ENCODE data around the gene TESK2. TPM values are rescaled to one million over a fixed set of nuclear protein-coding genes. Genes with fewer than 3 reads are reported as not detected.

The TESK2 gene
- total and polyA plus RNA-seq, 2 of the 8 experiments (the other 6 are each of a cell fraction or from before 2014, with no cell fraction given), result 10.8 to 12.6 TPM

- no peak overlapping the region for H3K27ac ChIP-seq (ENCODE audit: low read depth, low read length)
- no peak overlapping the region for H4K8ac ChIP-seq (ENCODE audit: extremely low read depth, insufficient read depth, low read length)
- H4K20me1 ChIP-seq (replicated peaks in 1 of 2; ENCODE audit: control insufficient read depth in 1 of 2, insufficient read depth in 2 of 2, low read length in 2 of 2), result no peaks in the 10 kb centered on the region
- H4K91ac ChIP-seq (replicated peaks; ENCODE audit: insufficient read length, low read length), result no peak overlapping the region
- no peak overlapping the region for H2BK12ac ChIP-seq (ENCODE audit: low read depth, low read length)
- H3K18ac ChIP-seq (ENCODE audit: extremely low read depth, low read length), result no peak overlapping the region
- H3K23me2 ChIP-seq (ENCODE audit: low read depth, low read length), result no peaks in the 10 kb centered on the region
- DNase-seq (ENCODE audit: low read depth in 1 of 2, low spot score in 2 of 2) (no peak), FAIRE-seq (no peak)
- H2BK5ac ChIP-seq (ENCODE audit: low read depth, low read length), result no peak overlapping the region
- no peak overlapping the region for H2BK120ac ChIP-seq (replicated peaks; ENCODE audit: low read depth, low read length)
- no peaks in the 10 kb centered on the region for H3K9me3 ChIP-seq (ENCODE audit: insufficient read depth in 2 of 2, low read depth in 1 of 2, low read length in 1 of 2)
- no peak overlapping the region for H3K14ac ChIP-seq (ENCODE audit: insufficient read length)
- H3K36me3 ChIP-seq (ENCODE audit: control insufficient read depth in 2 of 4, insufficient read depth in 4 of 4, low read length in 3 of 4), result no peaks in the 10 kb centered on the region
- H3K56ac ChIP-seq (replicated peaks; ENCODE audit: insufficient read length, low read depth, low read length), result no peak overlapping the region
- no peak overlapping the region for H2AK5ac ChIP-seq (ENCODE audit: low read depth, low read length)
- no peak overlapping the region for H3K9ac ChIP-seq (replicated peaks in 1 of 4; ENCODE audit: extremely low read depth in 1 of 4, low read depth in 3 of 4, low read length in 3 of 4)
- no peak overlapping the region for H2AFZ ChIP-seq (ENCODE audit: low read length)
- H3K79me1 ChIP-seq (ENCODE audit: low read depth, low read length), result no peaks in the 10 kb centered on the region
- H3K4me1 ChIP-seq (replicated peaks in 1 of 4; ENCODE audit: control insufficient read depth in 3 of 4, insufficient read depth in 4 of 4, low read length in 3 of 4), result no peaks in the 10 kb centered on the region
- H3K23ac ChIP-seq (ENCODE audit: insufficient read length), result no peak overlapping the region
- H3K79me2 ChIP-seq (ENCODE audit: control insufficient read depth in 1 of 2, insufficient read depth in 2 of 2, low read length in 2 of 2), result no peaks in the 10 kb centered on the region
- ChIA-PET POLR2A (ENCODE audit: partially characterized antibody) (interaction anchor here (1.0 to 1.6 kb wide), 2 partner anchors 54 to 65 kb away, joined by 3 to 5 read pairs; partner anchors contain the start of genes MUTYH and TOE1), CTCF (ENCODE audit: partially characterized antibody) (interaction anchor here (2.5 kb wide), 1 partner anchor 34 kb away, joined by 6 read pairs; no protein-coding TSS in a partner anchor)
- H4K5ac ChIP-seq (ENCODE audit: insufficient read length, low read depth, low read length), result no peak overlapping the region
- H3K4me2 ChIP-seq (ENCODE audit: insufficient read depth in 1 of 2, low read depth in 2 of 2, low read length in 2 of 2), result no peak overlapping the region
- 86% methylated on average over 2 of the region's 3 CpGs; no CpG with 5 or more reads in 1 of the 2 experiments for WGBS, 2 experiments (ENCODE audit: extremely low coverage in 1 of 2, insufficient coverage in 1 of 2, insufficient read length in 1 of 2, insufficient replicate concordance in 2 of 2, low coverage in 1 of 2, low lambda C conversion rate in 2 of 2, missing lambda C conversion rate in 1 of 2)
- H2BK20ac ChIP-seq (ENCODE audit: low read length), result no peak overlapping the region
- H2BK15ac ChIP-seq (ENCODE audit: low read length), result no peak overlapping the region
- H3K27me3 ChIP-seq (replicated peaks in 1 of 4; ENCODE audit: control insufficient read depth in 3 of 4, extremely low read depth in 1 of 4, insufficient read depth in 3 of 4, low read length in 3 of 4), result no peaks in the 10 kb centered on the region
- H3K4ac ChIP-seq (replicated peaks; ENCODE audit: insufficient read length, low read depth, low read length), result no peak overlapping the region
- no peak overlapping the region for H3K4me3 ChIP-seq (ENCODE audit: extremely low read depth in 1 of 4, insufficient read depth in 2 of 4, low read depth in 3 of 4, low read length in 4 of 4)
- TF ChIP-seq POLR2AphosphoS5 (IDR thresholded peaks at IDR 0.05; ENCODE audit: low read depth, low read length) (no peak), HDAC6 (IDR thresholded peaks at IDR 0.05; ENCODE audit: low read depth, low read length) (no peak), KDM5A (IDR thresholded peaks at IDR 0.05; ENCODE audit: low read length) (no peak), ZNF274 (IDR thresholded peaks at IDR 0.05; ENCODE audit: borderline replicate concordance, extremely low read depth, low read length) (no peak)
Observed at GRCh38 chr1:45394342-45394741, 96.6 kb downstream of the TESK2 start.
